ENCODE measurements around the gene BYSL. TPM values are rescaled to one million over a fixed set of nuclear protein-coding genes. Genes with fewer than 3 reads are reported as not detected.

Gene BYSL
- total RNA-seq, 4 donors from 2014 or later, result 2.8 to 6.1 (median 4.2) TPM

GRCh38 chr6:41885930-41886329, 35.4 kb upstream of the BYSL start:
- intact Hi-C loops (cut with DNase I), result no loop called here
- no peak overlapping the region for H3K27ac ChIP-seq
- no peak for DNase-seq
- H3K27me3 ChIP-seq, result no peaks in the 10 kb centered on the region
- no peaks in the 10 kb centered on the region for H3K36me3 ChIP-seq
- WGBS, 2 donors, result 95 to 96% methylated on average over 1 of the region's 1 CpG
- peaks cover 21 to 25% of the 10 kb centered on the region in 2 donors for H3K4me1 ChIP-seq
- no peaks in the 10 kb centered on the region for H3K9me3 ChIP-seq
- TF ChIP-seq, protein P1, sequence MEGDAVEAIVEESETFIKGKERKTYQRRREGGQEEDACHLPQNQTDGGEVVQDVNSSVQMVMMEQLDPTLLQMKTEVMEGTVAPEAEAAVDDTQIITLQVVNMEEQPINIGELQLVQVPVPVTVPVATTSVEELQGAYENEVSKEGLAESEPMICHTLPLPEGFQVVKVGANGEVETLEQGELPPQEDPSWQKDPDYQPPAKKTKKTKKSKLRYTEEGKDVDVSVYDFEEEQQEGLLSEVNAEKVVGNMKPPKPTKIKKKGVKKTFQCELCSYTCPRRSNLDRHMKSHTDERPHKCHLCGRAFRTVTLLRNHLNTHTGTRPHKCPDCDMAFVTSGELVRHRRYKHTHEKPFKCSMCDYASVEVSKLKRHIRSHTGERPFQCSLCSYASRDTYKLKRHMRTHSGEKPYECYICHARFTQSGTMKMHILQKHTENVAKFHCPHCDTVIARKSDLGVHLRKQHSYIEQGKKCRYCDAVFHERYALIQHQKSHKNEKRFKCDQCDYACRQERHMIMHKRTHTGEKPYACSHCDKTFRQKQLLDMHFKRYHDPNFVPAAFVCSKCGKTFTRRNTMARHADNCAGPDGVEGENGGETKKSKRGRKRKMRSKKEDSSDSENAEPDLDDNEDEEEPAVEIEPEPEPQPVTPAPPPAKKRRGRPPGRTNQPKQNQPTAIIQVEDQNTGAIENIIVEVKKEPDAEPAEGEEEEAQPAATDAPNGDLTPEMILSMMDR (IDR thresholded peaks at IDR 0.05), result no peak
- TF ChIP-seq POLR2A (IDR thresholded peaks at IDR 0.05), result no peak
- H3K4me3 ChIP-seq (replicated peaks in 1 of 3), result no peak overlapping the region

DNA sequence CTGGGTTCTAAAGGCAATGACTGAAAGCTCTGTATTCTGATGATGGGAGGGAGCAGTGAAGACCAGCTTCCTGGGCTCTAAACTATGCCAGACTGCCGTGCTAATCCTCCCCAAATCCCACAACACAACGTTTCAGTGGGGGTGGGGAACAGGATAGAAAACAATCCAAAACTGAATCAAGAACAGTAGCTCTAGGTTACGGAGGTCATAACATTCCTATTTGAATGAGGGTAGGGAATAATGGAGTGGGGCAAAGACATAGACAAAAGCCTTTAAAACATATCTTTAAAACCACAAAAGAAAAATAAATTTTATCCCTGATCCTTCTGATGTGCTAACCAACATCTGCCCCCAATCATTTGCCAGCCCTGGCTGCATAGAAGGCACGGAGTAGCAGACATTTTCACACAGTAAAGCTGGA, 34.0 kb upstream of the BYSL start:
- no peak overlapping the region for H3K4me3 ChIP-seq (replicated peaks in 1 of 3)
- 64 to 68% methylated on average over 4 of the region's 4 CpGs for WGBS, 2 donors
- no peaks in the 10 kb centered on the region for H3K9me3 ChIP-seq
- no peaks in the 10 kb centered on the region for H3K27me3 ChIP-seq
- intact Hi-C loops (cut with DNase I), result no loop called here
- DNase-seq, result no peak
- no peak overlapping the region for H3K27ac ChIP-seq
- TF ChIP-seq, protein P1 (IDR thresholded peaks at IDR 0.05), result no peak
- TF ChIP-seq POLR2A (IDR thresholded peaks at IDR 0.05), result no peak
- peaks cover 27 to 28% of the 10 kb centered on the region in 2 donors for H3K4me1 ChIP-seq
- no peaks in the 10 kb centered on the region for H3K36me3 ChIP-seq

DNA sequence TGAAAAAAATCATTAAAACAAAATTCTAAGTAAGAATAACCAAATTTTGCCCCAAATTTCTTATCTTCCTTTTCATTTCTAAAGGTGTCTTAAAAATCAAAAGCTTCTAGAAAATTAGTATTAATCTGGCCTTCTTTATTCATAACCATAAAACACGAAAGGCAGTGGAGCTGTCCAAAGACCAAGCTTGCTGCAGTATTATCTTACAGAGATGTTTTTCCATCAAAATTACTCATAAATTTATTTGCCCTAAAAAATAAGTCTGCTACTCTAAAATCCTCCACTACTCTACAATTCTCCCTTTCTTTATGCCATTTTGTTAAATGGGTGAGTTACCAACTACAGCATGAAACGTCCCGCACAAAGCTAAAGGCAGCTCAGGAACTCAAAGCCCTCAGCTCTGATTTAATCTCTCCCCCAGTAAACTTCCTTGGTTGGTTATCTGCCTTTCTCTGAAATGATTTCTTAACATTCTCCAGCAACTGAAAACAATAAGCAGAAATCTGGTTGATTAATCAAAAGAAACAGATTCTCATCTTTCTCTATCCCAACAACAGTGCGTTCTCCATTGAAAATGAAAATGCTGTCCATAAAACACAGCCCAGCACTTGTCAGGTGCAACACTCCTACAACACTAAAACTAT, 28.3 kb upstream of the BYSL start:
- no peak for DNase-seq
- H3K9me3 ChIP-seq, result no peaks in the 10 kb centered on the region
- H3K4me1 ChIP-seq, result peaks cover 34 to 41% of the 10 kb centered on the region in 2 donors
- H3K27ac ChIP-seq, result no peak overlapping the region
- H3K36me3 ChIP-seq, result no peaks in the 10 kb centered on the region
- intact Hi-C loops (cut with DNase I), result no loop called here
- no peak for TF ChIP-seq POLR2A (IDR thresholded peaks at IDR 0.05)
- TF ChIP-seq, protein P1 (IDR thresholded peaks at IDR 0.05), result no peak
- H3K4me3 ChIP-seq (replicated peaks in 1 of 3), result no peak overlapping the region
- WGBS, 2 donors, result 67 to 75% methylated on average over 4 of the region's 4 CpGs
- H3K27me3 ChIP-seq, result no peaks in the 10 kb centered on the region

DNA sequence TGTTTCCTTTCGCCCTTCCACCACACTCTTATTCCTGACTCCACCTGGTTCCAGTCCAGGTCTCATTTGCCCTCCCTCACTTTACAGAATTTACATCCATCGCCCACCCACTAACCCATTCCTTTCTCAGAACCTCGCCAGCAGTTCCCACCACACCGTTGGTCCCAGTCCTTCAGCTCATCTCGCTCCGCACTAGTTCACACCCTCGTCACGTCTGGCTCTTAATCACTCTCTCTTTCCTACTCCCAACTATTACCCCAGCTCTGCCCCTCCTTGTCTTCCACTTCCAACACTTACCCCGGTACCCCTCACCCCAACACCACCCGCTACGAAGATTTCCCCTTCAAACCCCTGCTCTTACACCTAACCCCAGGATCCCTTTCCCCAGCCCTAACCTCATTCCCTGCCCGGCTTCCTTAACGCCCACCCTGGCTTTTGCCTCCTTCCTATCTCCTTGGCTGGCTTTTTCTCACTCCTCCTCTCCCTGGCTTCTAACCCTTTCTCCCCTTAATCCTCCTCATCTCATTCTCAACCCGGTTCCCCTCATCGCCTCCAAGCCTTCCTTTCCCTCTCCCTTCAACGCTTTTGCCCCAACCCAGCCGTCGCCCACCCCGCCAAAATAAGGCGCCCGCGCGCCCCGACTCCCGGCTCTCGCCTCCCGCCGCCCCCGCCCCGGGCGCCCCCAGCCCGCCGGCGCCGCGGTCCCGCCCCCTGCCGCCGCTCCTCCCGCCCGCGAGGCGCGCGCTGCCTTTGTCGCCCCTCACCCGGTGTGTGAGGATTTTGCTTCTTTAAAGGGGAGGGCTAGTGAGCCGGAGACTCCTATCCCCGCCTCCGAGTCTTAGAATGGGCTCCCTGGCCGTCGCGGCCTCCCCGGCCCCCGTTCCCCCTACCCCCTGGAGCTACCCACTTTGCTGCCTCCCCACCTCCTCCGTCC, 26.7 kb upstream of the BYSL start:
- no peak for TF ChIP-seq POLR2A (IDR thresholded peaks at IDR 0.05)
- TF ChIP-seq, protein P1 (IDR thresholded peaks at IDR 0.05), result no peak
- Histone ChIP-seq H3K27ac (peak overlapping the region; percentile 65 to 72 (median 67)), H3K27me3 (no peaks in the 10 kb centered on the region), H3K4me1 (peaks cover 22 to 28% of the 10 kb centered on the region in 2 donors), H3K36me3 (no peaks in the 10 kb centered on the region), H3K9me3 (no peaks in the 10 kb centered on the region), H3K4me3 (replicated peaks in 1 of 3) (peak overlapping the region; percentile 46 to 89 (median 49))
- peak; percentile 8 to 12 for DNase-seq
- intact Hi-C loops (cut with DNase I), result no loop called here
- 2% methylated on average over 37 to 44 of the region's 56 CpGs for WGBS, 2 donors

Measured in thyroid gland (tissue), 4 donors.